Stomach (tissue), 4 donors: Measurements from ENCODE around the gene LRCH3.

Source experiments
- POLR2A ChIP-seq, 4 donors: fragments of 450-650 bp; IDR thresholded peaks; one replicate each; pipeline ENCODE4 v1.6.1; 2016; ENCODE audit warnings: antibody characterized with exemption in 4 of 4, control low read depth in 2 of 4, mild to moderate bottlenecking in 1 of 4, moderate library complexity in 1 of 4
- POLR2AphosphoS5 ChIP-seq, 3 donors: sonication (generic); formaldehyde crosslinking; IDR thresholded peaks; one replicate each; pipeline ENCODE4 v1.6.1; 2016; ENCODE audit warnings: antibody characterized with exemption in 3 of 3
- TF ChIP-seq, protein P1 (sequence below), 7 experiments: fragments of 450-650 bp in 4 of 7; fragments of 200-600 bp in 3 of 7; sonication (generic) in 3 of 7; IDR thresholded peaks; one replicate each; pipeline ENCODE4 v1.5.1; 2016 to 2019; ENCODE audit warnings: antibody characterized with exemption in 7 of 7, control low read depth in 2 of 7, mild to moderate bottlenecking in 1 of 7

DNA sequence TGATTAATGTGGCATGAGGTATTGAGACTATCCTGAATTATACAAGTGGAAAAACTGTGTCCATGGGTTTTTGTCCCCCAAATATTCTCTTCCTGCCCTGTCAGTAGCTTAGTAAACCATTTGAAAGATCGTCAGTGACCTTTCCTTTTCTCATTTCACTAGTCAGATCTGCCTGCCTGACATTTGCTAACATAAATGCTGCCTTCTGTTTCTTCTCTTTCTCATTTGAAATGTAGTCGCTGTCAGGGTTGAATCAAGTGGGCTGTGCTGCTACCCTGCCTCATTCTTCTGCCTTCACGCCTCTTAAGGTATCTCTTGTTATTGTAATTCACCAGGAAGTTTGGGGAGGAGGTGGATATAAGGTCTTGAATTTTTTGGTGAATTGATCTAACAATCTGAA, 67.5 kb downstream of the LRCH3 start:
- TF ChIP-seq POLR2A (IDR thresholded peaks at IDR 0.05) (no peak), POLR2AphosphoS5 (IDR thresholded peaks at IDR 0.05) (no peak)
- TF ChIP-seq, protein P1, sequence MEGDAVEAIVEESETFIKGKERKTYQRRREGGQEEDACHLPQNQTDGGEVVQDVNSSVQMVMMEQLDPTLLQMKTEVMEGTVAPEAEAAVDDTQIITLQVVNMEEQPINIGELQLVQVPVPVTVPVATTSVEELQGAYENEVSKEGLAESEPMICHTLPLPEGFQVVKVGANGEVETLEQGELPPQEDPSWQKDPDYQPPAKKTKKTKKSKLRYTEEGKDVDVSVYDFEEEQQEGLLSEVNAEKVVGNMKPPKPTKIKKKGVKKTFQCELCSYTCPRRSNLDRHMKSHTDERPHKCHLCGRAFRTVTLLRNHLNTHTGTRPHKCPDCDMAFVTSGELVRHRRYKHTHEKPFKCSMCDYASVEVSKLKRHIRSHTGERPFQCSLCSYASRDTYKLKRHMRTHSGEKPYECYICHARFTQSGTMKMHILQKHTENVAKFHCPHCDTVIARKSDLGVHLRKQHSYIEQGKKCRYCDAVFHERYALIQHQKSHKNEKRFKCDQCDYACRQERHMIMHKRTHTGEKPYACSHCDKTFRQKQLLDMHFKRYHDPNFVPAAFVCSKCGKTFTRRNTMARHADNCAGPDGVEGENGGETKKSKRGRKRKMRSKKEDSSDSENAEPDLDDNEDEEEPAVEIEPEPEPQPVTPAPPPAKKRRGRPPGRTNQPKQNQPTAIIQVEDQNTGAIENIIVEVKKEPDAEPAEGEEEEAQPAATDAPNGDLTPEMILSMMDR (IDR thresholded peaks at IDR 0.05): no peak
